ENCODE results near the gene CYP2A6.
"Not testable (repeated sequence)": the region's sequence is repeated elsewhere in the genome, so short reads cannot be mapped to it uniquely, and the experiment has no call there.

Gene CYP2A6

DNA sequence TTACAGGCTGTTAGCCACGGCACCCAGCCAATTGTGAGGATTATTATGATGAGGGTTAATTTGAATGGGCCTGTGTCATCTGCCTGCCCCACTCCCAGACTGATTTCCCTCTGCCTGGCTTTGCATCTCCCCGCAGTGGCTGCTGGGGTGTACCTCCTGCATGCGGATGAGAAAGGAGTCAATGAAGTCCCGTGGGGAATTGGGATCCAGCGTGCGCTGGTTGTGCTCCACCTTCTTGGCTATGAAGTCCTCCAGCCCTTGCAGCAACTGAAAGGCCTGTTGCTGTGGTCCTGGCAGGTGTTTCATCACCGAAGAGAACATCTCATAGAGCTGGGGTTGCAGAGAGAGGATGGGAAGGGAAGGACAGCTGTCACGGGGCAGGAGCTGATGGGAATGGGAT is 3.5 kb downstream of the CYP2A6 start:
- DNase-seq (ENCODE audit: low read depth in 2 of 2): not testable (repeated sequence)

DNA sequence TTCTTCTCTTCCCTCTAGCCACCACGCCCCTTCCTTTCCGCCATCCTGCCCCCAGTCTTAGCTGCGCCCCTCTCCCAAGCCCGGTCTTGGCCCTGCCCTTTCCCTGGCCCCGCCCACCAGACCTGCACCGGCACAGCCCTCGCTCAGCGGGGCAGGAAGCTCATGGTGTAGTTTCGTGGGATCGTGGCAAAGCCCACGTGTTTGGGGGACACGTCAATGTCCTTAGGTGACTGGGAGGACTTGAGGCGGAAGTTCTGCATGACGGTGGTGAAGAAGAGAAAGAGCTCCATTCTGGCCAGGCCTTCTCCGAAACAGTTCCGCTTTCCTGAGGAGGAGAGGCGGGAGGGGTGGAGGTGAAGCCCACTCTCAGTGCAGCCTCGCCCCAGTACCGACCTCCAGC is 6.6 kb downstream of the CYP2A6 start:
- peak; percentile 67 for DNase-seq (ENCODE audit: low read depth in 2 of 2)

DNA sequence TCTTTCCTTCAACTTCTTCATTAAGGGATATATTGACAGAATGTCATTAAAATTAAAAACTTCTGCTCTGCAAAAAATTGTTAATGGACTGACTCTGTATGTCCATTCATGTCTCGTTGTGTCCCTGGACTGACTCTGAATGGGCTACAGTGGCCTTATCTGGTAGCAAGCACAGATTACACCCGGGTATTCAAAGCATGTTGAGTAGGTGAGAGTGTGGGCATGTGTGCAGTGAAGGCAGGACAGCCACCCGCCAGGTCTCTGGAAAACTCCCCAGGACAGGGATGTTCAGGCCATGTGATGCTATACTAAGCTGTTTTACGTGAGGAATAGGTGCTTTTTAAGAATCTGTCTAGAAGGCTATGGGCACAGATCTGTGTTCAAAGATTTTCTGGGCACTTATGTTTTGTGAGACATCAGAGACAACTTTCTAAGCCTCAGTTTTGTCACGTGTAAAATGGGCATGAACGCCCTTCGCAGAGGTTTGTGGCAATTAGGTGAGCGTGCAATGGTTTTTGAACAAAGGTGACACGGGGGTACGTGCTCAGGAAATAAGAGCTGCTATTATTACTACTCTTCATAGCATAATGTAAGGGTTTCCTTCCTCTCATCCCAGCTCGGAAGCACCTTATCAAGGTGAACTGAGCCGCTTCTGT is 7.1 kb downstream of the CYP2A6 start:
- not testable (repeated sequence) for DNase-seq (ENCODE audit: low read depth in 2 of 2)

DNA sequence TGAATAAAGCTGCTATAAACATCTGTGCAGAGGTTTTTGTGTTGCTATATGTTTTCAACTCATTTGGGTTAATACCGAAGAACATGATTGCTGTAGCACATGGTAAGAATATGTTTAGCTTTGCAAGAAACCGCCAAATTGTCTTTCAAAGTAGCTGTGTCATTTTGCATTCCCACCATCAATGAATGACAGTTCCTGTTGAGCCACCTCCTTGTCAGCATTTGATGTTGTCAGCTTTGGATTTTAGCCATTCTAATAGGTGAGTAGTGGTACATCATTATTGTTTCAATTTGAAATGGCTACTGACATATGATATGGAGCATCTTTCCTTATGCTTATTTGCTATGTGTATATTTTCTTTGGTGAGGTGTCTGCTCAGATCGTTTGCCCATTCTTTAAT is 8.2 kb downstream of the CYP2A6 start:
- DNase-seq (ENCODE audit: low read depth in 2 of 2): not testable (repeated sequence)

DNA sequence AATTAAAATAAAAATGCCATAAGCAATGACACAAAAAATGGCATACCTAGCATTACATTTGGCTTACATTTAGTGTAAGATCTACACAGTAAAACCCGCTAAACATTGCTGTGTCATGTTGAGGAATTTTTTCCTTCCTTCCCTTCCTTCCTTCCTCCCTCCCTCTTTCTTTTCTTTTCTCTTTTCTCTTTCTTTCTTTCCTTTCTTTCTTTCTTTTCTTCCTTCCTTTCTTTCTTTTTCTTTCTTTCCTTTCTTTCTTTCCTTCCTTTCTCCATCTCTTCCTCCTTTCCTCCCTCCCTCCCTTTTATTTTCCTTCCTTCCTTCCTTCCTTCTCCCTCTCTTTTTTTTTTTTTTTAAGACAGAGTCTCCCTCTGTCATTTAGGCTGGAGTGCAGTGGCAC is 11.8 kb downstream of the CYP2A6 start:
- not testable (repeated sequence) for DNase-seq (ENCODE audit: low read depth in 2 of 2)

DNA sequence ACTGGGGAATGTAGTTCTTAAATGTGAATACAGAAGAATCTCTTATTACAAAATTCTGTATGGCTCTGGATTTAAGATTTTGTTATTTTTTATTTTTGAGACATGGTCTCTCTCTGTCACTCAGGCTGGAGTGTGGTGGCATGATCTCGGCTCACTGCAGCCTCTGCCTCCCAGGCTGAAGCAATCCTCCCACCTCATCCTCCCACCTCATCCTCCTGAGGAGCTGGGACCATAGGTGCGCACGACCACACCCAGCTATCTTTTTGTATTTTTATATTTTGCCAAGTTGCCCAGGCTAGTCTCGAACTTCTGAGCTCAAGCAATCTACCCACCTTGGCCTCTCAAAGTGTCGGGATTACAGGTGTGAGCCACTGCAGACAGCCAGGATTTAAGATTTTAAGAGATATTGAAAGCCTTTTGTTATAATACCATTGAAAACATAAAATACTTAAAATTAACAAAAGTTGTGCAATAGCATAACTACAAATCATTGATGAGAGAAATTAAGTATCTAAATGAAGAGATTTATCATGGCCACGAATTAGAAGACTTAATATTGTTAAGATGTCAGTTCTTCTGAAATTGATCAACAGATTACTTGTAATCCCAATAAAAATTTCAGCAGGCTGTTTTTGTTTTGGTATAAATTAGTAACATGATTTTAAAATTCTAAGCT is 13.4 kb downstream of the CYP2A6 start:
- no peak for DNase-seq (ENCODE audit: low read depth in 2 of 2)

DNA sequence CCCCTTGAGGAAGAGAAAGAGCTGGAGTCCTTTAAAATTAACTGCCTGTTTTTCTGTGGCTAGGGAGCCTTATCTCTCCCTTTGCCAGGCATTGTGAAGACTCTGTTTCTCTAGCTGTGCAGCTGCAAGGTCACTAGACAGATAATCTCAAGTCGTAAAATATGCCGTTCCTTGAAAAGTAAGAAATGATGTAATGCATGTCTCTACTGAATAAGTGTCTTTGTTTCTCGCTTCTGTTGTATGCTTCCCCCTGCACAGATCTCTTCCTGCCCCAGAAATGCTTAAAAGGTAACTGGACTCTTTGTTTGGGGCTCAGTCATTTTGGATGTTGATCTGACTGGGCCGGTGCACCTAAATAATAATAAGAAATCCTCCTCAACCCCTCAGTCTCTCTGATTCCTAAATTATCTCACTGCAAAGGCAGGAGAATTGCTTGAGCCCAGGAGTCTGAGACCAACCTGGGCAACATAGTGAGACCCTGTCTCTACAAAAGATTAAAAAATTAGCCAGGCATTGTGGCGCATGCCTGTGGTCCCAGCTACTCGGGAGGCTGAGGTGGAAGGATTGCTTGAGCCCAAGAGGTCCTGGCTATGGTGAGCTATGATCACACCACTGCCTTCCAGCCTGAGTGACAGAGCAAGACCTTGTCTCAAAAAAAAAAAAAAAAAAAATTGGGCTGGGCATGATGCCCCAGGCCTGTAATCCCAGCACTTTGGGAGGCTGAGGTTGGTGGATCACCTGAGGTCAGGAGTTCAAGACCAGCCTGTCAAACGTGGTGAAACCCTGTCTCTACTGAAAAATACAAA is 16.3 kb downstream of the CYP2A6 start:
- DNase-seq (ENCODE audit: low read depth in 2 of 2): not testable (repeated sequence)

DNA sequence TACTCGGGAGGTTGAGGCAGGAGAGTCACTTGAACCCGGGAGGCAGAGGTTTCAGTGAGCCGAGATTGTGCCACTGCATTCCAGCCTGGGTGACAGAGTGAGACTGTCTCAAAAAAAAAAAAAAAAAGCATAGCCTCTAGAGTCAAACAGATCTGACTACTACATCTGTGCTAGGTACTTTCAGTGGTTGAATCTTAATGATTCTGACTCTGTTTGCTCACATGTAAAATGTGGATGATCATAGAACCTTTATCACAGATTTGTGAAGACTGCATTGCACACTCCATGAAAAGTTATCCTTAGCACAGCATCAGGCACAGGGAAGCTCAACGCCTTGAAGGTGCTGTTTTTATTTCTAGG is 17.8 kb downstream of the CYP2A6 start:
- DNase-seq (ENCODE audit: low read depth in 2 of 2): not testable (repeated sequence)

DNA sequence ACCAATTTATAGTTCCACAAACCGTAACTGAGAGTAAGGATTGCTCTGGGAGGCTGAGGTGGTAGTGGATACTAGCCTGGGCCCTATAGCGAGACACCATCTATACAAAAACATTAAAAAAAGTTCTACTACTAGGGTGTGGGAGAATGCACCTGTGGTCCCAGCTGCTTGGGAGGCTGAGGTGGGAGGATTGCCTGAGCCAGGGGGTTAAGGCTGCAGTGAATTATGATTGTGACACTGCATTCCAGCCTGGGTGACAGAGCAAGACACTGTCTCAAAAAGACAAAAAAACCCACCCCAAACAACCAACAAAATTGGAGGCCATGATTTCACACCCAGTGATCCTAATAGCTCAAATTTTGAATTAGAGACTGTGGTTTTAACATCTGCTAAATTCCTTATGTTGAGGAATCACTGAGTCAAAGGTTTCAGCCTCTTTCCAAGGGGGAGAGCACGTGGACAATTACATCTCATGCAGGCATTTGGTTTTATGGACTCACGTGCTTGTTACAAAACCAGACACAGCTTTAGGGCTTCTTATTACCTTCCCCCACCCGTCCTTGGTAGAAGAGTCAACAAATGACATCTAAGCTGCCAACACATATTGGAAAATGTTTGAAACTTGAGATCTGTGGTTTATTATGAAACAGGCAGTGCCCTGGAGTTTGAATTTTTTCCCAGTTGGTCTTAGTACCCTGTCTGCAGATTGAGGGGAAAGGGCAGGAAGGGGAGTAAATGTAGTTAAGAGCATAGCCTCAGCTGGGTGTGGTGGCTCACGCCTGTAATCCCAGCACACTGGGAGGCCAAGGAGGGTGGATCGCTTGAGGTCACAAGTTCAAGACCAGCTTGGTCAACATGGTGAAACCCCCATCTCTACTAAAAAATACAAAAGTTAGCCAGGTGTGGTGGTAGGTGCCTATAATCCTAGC is 18.5 kb downstream of the CYP2A6 start:
- no peak for DNase-seq (ENCODE audit: low read depth in 2 of 2)

DNA sequence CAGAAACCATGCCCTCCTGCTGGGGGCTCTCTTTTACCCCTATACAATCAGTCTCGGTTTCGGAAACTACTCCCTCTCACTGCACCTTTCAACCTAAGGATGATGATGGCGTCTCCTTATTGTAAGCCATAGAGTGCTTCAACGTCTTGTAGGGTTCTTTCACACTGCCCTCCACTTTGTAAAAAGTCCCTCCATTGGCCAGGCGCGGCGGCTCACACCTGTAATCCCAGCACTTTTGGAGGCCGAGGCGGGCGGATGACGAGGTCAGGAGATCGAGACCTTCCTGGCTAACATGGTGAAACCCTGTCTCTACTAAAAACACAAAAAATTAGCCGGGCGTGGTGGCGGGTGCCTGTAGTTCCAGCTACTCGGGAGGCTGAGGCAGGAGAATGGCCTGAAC is 19.5 kb downstream of the CYP2A6 start:
- DNase-seq (ENCODE audit: low read depth in 2 of 2): not testable (repeated sequence)

DNA sequence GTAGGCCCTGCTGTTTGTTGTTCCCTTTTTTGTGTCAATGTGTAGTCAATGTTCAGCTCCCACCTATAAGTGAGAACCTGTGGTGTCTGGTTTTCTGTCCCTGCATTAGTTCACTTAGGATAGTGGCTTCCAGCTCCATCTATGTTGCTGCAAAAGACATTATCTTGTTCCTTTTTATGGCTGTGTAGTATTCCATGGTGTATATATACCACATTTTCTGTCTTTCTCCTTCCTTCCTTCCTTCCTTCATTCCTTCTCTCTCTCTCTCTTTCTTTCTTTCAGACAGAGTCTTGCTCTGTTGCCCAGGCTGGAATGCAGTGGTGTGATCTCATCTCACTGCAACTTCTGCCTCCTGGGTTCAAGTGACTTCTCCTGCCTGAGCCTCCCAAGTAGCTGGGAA is 21.0 kb downstream of the CYP2A6 start:
- DNase-seq (ENCODE audit: low read depth in 2 of 2): no peak

DNA sequence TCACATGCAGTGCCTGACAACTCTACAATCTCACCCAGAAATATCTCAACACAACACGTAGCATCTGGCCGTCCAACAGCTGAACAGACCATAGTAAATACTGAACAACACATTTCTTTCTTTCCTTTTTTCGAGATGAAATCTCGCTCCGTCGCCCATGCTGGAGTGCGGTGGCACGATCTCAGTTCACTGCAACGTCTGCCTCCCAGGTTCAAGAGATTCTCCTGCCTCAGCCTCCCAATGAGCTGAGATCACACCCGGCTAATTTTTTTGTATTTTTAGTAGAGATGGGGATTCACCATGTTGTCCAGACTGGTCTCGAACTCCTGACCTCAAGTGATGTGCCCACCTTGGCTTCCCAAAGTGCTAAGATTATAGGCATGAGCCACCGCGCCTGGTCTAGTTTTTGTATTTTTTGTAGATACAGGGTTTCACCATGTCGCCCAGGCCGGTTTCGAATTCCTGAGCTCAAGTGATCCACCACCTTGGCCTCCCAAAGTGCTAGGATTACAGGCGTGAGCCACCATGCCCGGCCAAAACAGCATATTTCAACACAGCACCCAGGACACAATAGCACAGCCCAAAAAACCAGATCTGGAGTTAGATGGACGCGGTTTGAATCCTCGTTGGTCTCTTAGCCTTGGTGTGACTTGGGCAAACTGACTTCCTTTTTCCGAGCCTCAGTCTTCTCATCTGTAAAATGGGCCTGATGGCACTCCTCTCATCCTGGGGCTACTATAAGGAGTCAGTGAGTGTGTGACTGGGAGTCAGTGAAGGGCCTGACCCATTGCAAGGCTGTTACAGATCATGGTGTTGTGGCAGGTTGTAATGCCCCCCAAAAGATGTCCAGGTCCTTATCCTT is 22.6 kb downstream of the CYP2A6 start:
- no peak for DNase-seq (ENCODE audit: low read depth in 2 of 2)

DNA sequence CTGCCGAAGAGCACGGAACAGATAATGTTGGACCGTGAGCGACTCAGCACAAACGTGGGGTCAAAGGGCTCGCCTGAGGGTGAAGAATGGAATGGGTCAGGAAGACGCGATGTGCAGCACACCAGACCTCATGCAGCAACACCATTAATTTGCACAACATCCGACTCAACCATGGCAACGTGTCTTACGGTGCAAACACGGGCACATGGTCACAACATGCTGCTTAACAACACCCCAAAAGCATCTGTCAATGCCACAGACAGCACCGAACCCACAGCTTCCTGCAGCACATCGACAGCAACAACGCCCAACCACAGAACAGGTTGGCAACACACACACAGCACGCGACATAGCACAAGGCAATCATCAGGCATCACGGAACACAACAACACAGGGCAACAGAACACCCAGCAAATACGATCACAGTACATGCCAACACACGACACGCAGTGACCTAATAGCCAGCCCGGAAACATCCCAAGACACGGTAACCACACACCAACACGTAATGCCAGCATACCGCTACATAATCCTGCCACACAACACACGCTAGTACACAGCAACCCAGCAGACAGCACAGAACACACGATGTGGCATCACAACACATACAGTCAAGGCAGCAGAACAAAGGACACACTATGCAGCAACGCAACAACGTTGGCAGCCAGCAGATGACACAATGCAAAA is 23.4 kb downstream of the CYP2A6 start:
- not testable (repeated sequence) for DNase-seq (ENCODE audit: low read depth in 2 of 2)

DNA sequence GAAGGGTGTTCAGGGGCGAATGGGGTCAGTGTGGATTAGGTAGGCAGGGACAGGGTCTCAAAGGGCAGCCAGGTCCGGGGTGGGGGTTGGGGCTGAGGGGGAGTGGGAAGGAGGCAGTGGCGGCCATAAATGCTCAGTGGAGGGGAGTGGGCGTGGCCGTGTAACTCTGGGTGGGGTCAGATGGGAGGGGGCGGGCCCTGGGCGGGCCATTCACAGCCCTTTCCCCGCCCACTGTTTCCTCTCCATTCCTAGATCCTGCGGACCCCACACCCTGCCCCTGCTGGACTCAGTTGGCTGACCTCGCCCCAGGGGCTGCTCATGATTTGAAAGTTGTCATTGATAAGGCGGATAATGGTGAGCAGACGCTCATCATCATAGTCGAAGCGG is 23.9 kb downstream of the CYP2A6 start:
- DNase-seq (ENCODE audit: low read depth in 2 of 2): not testable (repeated sequence)

DNA sequence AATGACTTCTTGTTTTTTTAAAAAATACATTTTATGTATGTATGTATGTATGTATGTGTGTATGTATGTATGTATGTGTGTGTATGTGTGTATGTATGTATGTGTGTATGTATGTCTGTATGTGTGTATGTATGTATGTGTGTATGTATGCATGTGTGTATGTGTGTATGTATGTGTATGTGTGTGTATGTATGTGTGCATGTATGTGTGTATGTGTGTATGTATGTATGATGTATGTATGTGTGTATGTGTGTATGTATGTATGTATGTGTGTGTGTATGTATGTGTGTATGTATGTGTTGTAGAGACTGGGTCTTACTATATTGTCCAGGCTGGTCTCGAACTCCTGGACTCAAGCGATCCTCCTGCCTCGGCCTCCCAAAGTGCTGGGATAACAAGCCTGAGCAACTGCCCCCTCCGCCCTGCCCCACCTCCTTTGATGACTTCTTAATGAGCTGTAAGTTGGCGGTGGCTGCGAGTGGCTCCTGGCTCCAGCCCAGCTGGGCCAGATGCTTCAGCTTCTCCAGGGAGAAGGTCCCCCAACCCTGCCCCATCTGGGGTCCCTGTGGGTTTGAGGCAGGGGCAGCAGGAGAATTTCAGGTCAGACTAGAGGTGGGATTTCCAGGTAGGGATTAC is 24.7 kb downstream of the CYP2A6 start:
- DNase-seq (ENCODE audit: low read depth in 2 of 2): not testable (repeated sequence)

DNA sequence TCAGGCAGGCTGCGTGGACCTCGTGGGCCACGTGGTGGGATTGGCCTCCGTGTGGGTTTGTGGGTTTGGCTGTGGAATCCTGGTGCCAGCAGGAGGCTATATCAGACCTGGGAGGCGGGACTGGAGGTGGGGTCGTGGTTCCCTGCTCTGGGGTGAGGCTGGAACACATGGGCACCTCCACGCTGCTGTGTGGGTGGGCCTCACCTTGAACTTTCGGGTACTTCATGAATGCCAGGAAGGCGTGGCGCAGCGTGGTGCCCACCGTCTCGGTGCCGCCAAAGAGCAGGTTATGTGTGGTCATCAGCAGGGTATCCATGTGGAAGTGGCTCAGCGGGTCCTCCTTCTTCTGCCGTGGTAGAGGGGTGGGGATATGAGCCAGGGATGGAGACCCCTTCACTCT is 25.3 kb downstream of the CYP2A6 start:
- not testable (repeated sequence) for DNase-seq (ENCODE audit: low read depth in 2 of 2)

DNA sequence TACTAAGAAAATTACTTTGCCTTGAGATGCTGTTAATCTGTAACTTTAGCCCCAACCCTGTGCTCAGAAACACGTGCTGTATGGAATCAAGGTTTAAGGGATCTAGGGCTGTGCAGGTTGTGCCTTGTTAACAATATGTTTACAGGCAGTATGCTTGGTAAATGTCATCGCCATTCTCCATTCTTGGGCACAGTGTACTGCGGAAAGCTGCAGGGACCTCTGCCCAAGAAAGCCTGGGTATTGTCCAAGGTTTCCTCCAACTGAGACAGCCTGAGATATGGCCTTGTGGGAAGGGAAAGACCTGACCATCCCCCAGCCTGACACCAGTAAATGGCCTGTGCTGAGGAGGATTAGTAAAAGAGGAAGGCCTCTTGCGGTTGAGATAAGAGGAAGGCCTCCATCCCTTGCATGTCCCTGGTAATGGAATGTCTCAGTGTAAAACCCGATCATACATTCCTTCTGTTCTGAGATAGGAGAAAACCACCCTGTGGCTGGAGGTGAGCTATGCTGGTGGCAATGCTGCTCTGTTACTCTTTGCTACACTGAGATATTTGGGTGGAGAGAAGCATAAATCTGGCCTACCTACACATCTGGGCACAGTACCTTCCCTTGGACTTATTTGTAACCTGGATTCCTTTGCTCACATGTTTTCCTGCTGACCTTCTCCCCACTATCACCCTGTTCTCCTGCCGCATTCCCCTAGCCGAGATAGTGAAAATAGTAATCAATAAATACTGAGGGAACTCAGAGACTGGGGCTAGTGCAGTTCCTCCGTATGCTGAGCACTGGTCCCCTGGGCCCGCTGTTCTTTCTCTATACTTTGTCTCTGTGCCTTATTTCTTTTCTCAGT is 27.3 kb downstream of the CYP2A6 start:
- not testable (repeated sequence) for DNase-seq (ENCODE audit: low read depth in 2 of 2)

DNA sequence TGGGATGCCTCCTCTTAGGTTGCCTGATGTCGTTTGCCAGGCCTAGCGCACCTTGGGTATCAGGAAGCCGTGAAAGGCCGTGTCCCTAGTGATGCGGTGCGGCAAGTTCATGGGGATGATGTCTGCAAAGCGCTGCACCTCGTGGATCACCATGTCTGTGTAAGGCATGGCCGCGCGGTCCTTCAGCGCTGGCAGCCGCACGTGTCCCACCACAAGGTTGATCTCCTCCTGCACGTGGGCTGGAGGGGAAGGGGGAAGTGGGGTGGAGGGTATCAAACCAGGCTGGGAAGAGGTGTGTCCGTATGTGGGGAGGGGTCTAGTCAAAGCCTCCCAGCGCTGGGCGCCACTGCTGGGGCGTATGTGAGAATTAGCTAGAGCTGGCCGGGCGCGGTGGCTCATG is 28.1 kb downstream of the CYP2A6 start:
- DNase-seq (ENCODE audit: low read depth in 2 of 2): no peak
